SIG-M5 treated with dmso at 0.1 percent for 504 hours (cell line): ENCODE data around the gene MRPS12.
"Not testable (repeated sequence)": the region's sequence is repeated elsewhere in the genome, so short reads cannot be mapped to it uniquely, and the experiment has no call there.

ENCODE experiments used
- DNase-seq: peaks from one replicate; lab custom pipeline; 2025; ENCODE audit not compliant: unreplicated experiment; lab: John Stamatoyannopoulos, UW

The MRPS12 gene

DNA sequence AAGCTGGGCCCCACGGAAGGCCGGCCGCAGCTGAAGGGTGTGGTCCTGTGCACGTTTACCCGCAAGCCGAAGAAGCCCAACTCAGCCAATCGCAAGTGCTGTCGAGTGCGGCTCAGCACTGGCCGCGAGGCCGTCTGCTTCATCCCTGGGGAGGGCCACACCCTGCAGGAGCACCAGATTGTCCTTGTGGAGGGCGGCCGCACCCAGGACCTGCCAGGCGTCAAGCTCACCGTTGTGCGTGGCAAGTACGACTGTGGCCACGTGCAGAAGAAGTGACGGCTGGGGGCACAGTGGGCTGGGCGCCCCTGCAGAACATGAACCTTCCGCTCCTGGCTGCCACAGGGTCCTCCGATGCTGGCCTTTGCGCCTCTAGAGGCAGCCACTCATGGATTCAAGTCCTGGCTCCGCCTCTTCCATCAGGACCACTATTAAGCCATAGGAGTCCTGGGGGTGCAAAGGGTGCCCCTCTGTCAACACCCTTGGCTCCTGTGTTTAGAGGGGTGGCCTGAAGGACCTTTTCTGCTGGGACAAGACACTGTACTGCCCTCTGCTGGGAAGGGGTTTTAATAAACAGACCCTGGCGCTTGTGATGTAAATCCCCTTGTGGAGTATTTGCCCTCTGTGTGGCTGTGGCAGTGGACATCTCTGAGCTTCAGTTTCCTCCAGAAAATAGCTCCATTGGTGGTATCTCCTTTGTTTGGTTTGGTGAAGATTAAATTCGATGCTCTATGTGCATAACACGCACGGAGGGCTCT lies 1.9 kb downstream of the MRPS12 start:
- peak; percentile 67 for DNase-seq

DNA sequence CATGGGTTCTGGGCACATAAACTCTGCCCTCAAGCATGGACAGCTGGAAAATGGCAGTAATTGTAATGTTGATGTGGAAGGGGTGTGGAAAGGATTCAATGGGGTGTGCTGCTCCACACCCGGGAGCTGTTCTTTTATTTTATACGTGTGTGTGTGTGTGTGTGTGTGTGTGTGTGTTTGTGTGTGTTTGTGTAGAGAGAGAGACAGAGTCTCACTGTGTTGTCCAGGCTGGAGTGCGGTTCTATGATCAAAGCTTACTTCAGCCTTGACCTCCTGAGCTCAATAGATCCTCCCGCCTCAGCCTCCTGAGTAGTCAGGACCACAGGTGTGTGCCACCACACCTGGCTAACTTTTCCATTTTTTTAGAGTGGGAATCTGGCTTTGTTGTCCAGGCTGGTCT lies 2.8 kb downstream of the MRPS12 start:
- DNase-seq: no peak

DNA sequence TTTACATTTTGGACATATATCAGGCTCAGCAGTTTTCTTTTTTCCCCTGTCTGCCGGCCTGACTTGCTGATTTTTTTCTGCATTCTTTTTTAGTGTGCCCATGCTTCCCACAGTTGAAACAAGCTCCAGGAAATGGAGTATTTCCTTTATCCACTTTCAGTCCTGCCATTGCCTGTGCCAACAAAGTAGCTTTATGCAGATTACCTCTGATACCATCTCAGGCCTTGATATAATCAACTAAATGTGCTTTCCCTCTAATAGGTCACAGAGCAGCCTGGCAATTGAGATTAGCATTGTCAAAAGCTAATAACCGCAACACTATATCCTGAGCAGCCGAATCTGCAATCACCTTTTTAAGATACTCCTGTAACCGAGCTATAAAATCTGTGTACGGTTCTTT lies 9.2 kb downstream of the MRPS12 start:
- no peak for DNase-seq

DNA sequence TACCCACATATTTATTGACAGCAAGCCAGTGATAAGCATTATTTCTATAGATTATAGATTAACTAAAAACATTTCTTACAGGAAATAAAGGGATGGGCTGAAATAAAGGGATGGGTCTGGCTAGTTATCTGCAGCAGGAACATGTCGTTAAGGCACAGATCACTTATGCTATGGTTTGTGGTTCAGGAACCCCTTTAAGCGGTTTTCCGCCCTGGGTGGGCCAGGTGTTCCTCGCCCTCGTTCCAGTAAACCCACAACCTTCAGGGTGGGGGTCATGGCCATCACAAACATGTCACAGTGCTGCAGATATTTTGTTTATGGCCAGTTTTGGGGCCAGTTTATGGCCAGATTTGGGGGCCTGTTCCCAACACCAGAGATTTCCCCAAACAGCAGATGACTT lies 10.7 kb downstream of the MRPS12 start:
- DNase-seq: not testable (repeated sequence)

DNA sequence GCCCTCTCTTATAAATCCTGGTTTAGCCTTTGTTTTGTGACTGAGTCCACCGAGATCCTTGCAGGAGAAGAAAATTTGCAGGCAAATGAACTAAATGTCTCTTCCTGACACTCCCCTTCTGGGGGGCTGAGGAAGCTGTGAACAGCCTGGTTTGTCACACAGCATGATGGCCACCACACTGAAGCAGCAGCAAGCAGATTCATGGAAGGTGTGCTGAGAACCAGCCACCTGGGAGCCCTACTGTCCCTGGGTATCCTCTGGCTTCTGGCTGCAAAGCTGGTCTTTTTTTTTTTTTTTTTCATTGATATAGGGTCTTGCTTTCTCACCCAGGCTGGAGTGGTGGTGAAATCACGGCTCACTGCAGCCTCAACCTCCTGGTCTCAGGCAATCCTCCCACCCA lies 11.2 kb downstream of the MRPS12 start:
- no peak for DNase-seq

DNA sequence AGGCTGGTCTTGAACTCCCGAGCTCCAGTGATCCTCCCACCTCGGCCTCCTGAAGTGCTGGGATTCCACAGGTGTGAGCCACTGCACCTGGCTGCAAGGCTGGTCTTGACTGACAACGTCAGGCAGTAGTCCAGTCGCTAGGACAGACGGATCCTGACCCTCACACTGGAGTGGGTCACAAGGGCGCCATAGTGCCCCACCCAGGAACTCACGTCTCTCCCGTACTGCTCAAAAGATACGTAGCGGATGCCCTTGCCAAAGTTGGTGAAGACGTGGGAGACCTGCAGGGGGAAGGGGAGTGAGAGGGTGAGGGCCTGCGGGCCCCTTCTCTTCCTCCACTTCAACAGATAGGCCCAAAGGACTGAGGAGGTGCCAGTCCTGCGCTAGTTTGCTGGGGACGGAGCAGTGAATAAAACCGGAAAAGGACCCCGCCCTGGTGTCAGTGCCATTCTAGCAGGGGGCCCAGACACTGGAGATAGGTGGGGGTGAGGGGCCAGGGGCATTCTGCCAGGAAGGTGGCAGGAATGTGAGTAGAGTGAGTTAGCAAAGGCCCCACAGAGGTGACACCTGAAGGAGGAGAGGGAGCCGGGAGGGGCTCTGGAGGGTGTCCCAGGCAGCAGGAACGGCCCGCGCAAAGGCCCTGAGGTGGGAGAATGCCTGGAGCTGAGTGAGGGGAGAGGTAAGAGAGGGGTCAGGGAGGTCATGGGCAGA lies 11.9 kb downstream of the MRPS12 start:
- no peak for DNase-seq

DNA sequence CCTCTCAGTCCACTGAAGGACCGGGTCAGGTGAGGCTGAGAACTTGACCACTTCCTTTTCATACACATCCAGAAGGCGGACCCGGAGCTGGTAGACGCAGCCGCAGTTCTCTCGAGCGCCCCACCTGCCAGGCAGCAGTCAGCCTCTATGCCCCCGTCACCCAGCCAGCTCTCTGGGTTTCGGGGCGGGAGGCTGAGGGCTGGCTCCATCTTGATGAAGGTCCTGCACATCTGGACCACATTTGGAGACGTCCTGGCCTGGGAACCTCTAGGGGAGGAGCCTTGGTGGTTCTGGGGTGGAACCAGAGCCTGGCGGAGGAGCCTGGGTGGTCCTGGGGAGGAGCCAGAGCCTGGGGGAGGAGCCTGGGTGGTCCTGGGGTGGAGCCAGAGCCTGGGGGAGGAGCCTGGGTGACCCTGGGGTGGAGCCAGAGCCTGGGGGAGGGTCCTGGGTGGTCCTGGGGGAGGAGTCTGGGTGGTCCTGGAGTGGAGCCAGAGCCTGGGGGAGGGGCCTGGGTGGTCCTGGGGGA lies 14.3 kb downstream of the MRPS12 start:
- DNase-seq: no peak

DNA sequence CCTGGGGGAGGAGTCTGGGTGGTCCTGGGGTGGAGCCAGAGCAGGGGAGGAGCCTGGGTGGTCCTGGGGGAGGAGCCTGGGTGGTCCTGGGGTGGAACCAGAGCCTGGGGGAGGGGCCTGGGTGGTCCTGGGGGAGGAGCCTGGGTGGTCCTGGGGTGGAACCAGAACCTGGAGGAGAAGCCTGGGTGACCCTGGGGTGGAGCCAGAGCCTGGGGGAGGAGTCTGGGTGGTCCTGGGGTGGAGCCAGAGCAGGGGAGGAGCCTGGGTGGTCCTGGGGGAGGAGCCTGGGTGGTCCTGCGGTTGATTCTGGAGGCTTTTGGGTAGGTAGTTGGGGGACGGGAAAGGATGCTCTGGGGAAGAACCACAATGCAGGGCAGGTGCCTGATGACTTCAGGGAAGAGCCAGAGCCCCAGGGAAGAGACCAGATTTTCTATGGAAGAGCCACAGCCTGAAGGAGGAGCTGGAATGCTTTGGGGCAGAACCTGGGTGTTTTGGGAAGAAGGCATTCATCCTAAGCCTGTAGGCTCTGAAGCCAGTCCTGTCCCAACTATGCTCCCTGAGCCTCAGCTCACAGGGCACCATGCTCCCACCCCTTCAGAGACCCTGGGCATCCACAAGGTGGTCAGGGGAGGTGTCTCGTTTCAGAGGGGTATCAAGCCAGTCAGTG lies 15.0 kb downstream of the MRPS12 start:
- DNase-seq: no peak

DNA sequence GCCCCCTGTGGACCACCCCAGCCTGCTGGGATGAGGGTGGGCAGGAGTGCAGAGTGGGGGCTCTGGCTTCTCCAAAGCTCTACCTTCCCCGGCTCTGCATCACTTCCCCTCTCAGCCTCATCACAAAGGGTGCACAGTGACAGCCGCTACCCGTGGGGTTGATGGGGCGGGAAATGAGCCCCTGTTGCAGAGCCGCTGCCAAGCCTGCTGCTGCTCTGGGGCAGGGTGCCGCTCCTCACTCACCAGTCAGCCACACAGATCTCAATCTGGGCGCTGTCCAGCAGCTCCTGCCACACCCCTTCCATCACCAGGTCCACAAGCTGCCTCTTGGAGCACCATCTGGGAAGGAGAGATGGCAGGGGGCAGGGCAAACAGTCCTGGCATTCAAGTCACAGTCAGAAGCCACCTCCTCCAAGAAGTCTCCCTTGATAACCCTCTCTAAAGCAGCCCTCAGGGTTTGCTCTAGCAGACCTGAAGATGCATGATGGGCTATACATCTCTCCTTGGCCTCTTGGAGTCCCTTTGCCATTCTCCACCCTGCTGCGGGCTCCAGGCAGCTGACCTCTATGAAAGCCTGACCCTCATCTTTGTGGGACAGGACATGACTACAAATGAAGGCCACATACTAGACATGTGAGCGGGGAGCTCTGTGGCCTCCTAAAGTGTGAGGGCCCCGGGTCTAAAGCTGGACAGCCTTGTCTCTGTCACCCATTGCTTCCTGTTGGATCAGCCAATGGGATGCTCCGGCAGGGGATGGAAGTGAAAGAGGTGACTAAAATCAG lies 15.7 kb downstream of the MRPS12 start:
- no peak for DNase-seq

DNA sequence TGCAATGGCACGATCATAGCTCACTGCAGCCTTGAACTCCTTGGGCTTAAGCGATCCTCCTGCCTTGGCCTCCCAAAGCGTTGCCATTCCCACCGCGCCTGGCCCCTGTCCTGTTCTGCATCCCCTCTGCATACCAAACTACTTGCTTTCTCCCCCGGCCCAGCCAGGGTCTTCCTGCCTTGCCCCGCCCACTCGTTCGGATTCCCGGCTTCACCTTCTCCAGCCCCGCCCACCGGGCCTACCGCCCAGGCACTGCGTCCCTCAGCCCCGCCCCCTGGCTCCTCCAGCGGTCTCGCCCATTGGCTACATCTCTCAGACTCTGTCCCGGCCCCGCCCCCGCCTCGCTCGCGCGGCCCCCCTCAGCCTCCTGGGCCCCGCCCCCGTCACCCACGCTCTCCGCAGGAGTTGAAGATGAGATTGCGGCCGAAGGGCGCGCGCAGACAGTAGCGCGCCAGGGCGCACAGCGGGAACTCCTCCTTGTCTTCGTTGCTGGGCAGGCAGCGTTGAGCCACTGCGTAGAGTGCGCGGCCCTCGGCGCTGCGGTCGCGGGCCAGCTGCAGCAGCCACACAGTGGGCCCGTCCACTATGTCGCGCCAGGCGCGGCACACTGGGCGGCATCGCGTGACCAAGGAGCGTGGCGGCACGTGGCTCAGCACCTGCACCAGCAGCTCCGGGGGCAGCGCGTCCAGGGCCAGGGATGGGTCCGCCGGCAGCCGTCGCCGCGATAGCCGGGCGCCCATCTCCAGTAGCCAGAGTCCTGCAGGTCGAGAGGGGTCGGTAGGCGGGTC lies 19.0 kb downstream of the MRPS12 start:
- peak; percentile 64 for DNase-seq

DNA sequence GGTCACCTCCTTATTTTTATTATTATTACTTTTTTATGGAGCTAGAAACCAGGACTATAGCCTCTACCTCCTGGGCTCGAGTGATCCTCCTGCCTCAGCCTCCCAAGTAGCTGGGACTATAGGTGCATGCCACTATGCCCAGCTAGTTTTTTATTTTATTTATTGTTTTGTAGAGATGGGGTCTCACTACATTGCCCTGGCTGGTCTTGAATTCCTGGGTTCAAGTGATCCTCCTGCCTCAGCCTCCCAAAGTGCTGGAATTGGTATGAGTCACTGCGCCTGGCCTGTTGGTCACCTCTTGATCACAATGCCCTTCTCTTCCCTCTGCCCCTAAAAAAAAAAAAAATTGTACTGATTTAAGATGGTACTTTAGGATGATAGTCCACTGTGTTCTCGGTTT lies 20.4 kb downstream of the MRPS12 start:
- DNase-seq: no peak

DNA sequence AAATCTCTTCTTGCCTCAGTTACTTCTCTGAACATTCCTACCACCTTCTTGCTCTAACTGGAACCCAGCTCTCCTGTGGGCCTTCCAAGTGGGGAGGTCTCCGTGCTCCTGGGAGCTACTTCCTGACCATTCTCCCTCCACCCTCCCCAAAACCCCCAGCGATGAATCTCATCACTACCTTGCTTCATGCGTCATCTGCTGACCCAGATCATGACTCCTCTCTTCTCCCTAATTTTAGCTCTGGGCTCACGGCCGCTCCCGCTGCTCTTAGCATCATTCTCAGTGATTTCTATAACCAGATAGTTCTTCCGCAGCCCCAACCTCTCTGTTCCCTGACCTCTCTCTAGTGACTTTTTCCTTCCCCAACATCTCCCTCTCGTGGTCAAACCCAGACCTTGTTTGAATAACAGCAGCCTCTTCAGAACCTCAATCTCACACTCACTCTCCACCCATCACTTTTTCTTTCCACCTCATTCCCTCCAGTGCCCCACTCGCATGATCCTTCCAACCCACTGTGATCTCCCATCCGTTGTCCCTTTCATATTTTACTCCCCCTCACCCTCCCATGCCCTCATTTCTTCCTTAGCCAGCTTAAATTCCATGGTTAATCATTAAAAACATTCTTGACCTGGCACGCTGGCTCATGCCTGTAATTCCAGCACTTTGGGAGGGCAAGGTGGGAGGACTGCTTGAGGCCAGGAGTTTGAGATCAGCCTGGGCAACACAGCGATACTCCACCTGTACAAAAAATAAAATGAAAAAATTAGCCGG lies 21.8 kb downstream of the MRPS12 start:
- DNase-seq: peak; percentile 74

DNA sequence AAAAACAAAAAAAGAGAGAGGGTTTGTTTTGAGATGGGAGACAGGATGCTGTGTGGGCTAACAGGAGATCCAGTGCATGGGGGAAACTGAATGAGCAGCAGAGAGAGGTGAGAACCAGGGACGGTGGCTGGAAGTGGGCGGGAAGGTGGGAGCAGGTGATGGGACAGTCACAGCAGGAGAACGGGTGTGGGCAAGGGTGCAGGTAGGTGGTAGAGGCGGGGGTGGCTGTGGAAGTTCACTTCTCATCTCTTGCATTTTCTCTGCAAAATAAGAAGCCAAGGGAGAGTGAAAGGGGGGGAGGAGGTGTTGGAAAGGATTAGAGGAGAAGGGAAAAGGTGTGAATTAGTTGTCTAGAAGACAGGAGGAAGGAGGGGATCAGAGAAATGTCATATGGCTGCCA lies 22.9 kb downstream of the MRPS12 start:
- DNase-seq: no peak

DNA sequence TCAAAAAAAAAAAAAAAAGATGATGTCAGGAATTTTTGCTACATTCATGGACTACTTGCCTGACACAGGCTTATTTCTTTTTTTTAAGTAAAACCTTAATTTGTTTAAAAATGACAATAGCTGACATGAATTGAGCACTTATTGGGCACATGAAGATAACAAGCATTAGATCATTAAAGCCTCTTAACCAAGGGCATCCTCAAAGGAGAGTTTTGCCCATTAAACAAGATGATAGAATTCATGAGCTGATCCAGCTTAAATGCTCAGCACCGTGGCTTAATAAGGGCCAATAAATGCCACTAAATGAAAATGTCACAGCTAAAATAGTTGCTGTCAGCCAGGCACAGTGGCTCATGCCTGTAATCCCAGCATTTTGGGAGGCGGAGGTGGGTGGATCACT lies 25.5 kb downstream of the MRPS12 start:
- DNase-seq: no peak

DNA sequence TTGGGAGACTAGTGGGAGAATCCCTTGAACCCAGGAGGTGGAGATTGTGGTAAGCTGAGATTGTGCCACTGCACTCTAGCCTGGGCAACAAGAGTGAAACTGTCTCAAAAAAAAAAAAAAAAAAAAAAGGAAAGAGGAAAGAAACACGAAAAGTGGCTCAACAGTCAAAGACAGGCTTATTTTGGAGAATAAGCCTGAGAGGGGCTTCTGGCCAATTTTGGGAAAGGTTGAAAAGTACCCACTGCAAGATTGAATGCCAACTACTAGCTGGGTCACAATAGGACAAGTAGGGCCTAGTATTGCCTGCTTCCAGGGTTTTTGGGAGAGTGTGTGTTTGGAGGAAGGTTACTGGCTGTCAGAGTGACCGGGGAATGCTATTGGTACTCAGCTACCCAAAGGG lies 27.6 kb downstream of the MRPS12 start:
- no peak for DNase-seq

DNA sequence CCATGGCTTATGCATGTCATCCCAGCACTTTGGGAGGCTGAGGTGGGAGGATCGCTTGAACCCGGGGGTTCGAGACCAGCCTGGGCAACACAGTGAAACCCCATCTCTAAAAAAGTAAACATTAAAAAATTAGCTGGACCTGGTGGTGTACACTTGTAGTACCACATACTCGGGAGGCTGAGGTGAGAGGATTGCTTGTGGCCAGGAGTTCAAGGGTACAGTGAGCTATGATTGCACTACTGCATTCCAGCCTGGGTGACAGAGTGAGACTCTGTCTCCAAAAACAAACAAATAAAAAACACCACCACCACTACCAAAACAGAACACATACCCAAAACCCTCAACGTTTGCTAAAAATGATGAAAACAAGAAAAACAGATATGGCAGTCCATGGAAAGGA lies 28.9 kb downstream of the MRPS12 start:
- no peak for DNase-seq

DNA sequence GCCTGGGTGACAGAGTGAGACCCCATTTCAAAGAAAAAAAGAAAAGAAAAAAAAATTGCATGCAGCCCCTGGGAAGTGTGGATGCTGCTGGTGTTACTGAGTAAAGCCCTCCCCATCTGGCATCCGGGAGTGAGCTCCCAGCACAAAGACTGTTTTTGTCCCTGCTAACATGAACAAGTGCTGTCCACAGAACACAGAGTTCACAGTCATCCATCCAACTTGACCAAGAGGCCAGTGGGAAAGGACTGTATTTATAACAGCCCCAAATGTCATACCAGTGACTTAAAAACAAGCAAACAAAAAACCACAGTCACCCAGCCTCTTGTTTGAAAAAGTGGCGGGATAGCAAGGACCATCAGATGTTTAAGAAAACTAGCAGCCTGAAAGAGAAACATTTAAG lies 34.0 kb downstream of the MRPS12 start:
- DNase-seq: no peak

DNA sequence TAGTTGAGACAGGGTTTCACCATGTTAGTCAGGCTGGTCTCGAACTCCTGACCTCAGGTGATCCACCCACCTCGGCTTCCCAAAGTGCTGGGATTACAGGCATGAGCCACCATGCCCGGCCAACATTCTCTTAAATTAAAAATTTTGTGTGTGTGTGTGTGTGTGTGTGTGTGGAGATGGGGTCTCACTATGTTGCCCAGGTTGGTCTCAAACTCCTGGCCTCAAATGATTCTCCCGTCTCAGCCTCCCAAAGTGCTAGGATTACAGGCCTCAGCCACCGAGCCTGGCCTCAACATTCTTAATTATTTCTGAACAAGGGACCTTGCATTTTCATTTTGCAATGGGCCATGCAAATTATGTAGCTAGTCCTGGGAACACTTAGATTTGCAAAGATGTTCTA lies 35.4 kb downstream of the MRPS12 start:
- DNase-seq: not testable (repeated sequence)

DNA sequence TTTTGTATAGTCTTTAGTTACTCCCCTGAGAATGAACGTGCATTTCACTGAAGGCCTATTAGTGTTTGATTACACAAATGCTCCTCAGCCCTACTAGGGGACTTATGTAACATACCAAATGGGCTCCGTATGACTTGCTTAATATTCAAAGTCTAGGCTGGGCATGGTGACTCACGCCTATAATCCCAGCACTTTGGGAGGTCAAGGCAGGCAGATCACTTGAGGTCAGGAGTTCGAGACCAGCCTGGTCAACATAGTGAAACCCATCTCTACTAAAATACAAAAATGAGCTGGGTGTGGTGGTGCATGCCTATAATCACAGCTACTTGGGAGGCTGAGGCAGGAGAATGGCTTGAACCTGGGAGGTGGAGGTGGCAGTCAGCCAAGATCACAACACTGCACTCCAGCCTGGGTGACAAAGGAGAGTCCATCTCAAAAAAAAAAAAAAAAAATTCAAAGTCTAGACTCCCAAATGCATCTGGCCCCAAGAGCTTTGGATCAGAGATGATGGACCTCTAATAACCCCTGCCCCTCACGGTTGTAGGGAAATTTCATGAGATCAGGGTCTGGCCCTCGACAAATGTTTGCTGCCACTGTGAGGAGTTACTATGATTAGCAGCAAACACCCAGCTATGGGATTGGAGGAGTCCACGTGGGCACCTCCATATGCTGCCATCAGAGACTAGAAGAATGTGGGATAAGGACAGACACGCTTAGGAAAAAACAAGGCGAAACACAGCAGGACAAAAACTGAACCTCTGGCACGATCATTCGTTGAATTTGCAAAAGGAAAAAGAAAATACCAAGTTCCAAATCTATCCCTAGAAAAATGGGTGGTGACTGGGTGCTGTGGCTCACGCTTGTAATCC lies 40.2 kb downstream of the MRPS12 start:
- peak; percentile 7 for DNase-seq
